GM12878 (cell line): ENCODE results near the gene GPC3. TPM values are rescaled to one million over a fixed set of nuclear protein-coding genes. Genes with fewer than 3 reads are reported as not detected.

Experiments used
- ATAC-seq: fragments of 200-7000 bp; cut with Tn5 transposase; 3 replicates; pipeline ENCODE4 v1.9.1; 2020; ENCODE audit warnings: mild to moderate bottlenecking, moderate library complexity
- BruUV-seq: library from RNA; stranded (reverse); fragments of 400-500 nt; replicated peaks from 2 replicates; lab custom pipeline; 2021; lab: Mats Ljungman, UMichigan
- CTCF ChIA-PET: fragments of 300-600 bp; sonication (Branson Sonifier 250); formaldehyde crosslinking; extraction: SDS; loops from one replicate; lab custom pipeline; 2021; ENCODE audit warnings: inconsistent platforms; lab: Yijun Ruan, JAX
- POLR2A ChIA-PET: fragments of 350-600 bp; formaldehyde crosslinking; extraction: SDS; loops from one replicate; lab custom pipeline; 2021; ENCODE audit warnings: inconsistent platforms; lab: Charles Lee
- RAD21 ChIA-PET: fragments of 300-600 bp; sonication (Branson Sonifier 250); formaldehyde crosslinking; loops from one replicate; lab custom pipeline; 2023; ENCODE audit warnings: antibody characterized with exemption; ENCODE audit not compliant: unreplicated experiment; lab: Charles Lee
- SMC1A ChIA-PET: fragments of 300-600 bp; sonication (Branson Sonifier 250); formaldehyde crosslinking; loops from one replicate; lab custom pipeline; 2023; ENCODE audit not compliant: unreplicated experiment, uncharacterized antibody; lab: Charles Lee
- DNase-seq: peaks from one replicate; pipeline ENCODE4 v3.0.0-alpha.2; 2011; ENCODE audit warnings: low read depth, low spot score
- FAIRE-seq: peaks from 3 replicates; lab custom pipeline; 2011; peaks lifted over from hg19 to GRCh38; lab: Jason Lieb, UNC
- H2AFZ ChIP-seq: 2 replicates; pipeline ENCODE4 v1.6.0; 2011; ENCODE audit warnings: low read depth, low read length, control low read depth; ENCODE audit not compliant: control insufficient read depth
- H3K27ac ChIP-seq: 2 replicates; pipeline ENCODE4 v1.5.1; 2011; ENCODE audit warnings: control low read depth; ENCODE audit not compliant: control insufficient read depth, insufficient read depth
- H3K27me3 ChIP-seq, 2 experiments: replicated peaks in 1 of 2; 2 replicates each; pipeline versions ENCODE4 v1.6.0 to v1.6.1; 2011; ENCODE audit warnings: low read length in 1 of 2; ENCODE audit not compliant: control insufficient read depth in 2 of 2, insufficient read depth in 2 of 2
- H3K36me3 ChIP-seq, 2 experiments: 2 replicates each; pipeline ENCODE4 v1.5.1; 2011; ENCODE audit warnings: low read length in 1 of 2; ENCODE audit not compliant: control insufficient read depth in 2 of 2, insufficient read depth in 2 of 2
- H3K4me1 ChIP-seq: 2 replicates; pipeline ENCODE4 v1.6.1; 2011; ENCODE audit warnings: mild to moderate bottlenecking, low read length, moderate library complexity, mixed read lengths; ENCODE audit not compliant: control insufficient read depth, insufficient read depth
- H3K4me2 ChIP-seq: 2 replicates; pipeline ENCODE4 v1.6.0; 2011; ENCODE audit warnings: control low read depth; ENCODE audit not compliant: control insufficient read depth, insufficient read depth
- H3K4me3 ChIP-seq: fragments of 200-600 bp; sonication (generic); 2 replicates; pipeline ENCODE4 v1.5.1; 2016
- H3K79me2 ChIP-seq: 2 replicates; pipeline ENCODE4 v1.6.0; 2011; ENCODE audit warnings: low read length; ENCODE audit not compliant: control insufficient read depth, insufficient read depth
- H3K9ac ChIP-seq: 2 replicates; pipeline ENCODE4 v1.8.0; 2011; ENCODE audit warnings: low read length, control low read depth, mixed read lengths; ENCODE audit not compliant: control insufficient read depth, insufficient read depth
- H3K9me3 ChIP-seq: replicated peaks from 3 replicates; pipeline ENCODE4 v1.5.1; 2011; ENCODE audit warnings: mild to moderate bottlenecking, low read length; ENCODE audit not compliant: control insufficient read depth, insufficient read depth
- H4K20me1 ChIP-seq: 2 replicates; pipeline ENCODE4 v1.6.0; 2011; ENCODE audit not compliant: control insufficient read depth, insufficient read depth
- ATF7 ChIP-seq: fragments of 450-650 bp; IDR thresholded peaks from 2 replicates; pipeline ENCODE4 v1.6.1; 2016; ENCODE audit warnings: low read depth, mild to moderate bottlenecking
- GABPA ChIP-seq: IDR thresholded peaks from 2 replicates; pipeline ENCODE4 v1.6.1; 2014; ENCODE audit warnings: antibody characterized with exemption, low read depth, mild to moderate bottlenecking, inconsistent platforms
- IKZF1 ChIP-seq: fragments of 450-650 bp; conservative IDR thresholded peaks from 2 replicates; pipeline ENCODE4 v1.6.1; 2017; ENCODE audit warnings: antibody characterized with exemption, mild to moderate bottlenecking
- MEF2A ChIP-seq: IDR thresholded peaks from 2 replicates; pipeline ENCODE4 v1.6.1; 2011; ENCODE audit warnings: low read depth, mild to moderate bottlenecking, low read length, moderate library complexity; ENCODE audit not compliant: insufficient read depth
- NFYA ChIP-seq: IDR thresholded peaks from 2 replicates; pipeline ENCODE4 v1.6.1; 2011; ENCODE audit warnings: low read depth, mild to moderate bottlenecking, low read length, improper control_type of control experiment, borderline replicate concordance
- NFYB ChIP-seq: IDR thresholded peaks from 2 replicates; pipeline ENCODE4 v1.6.1; 2011; ENCODE audit warnings: low read depth, mild to moderate bottlenecking, low read length, improper control_type of control experiment, moderate library complexity; ENCODE audit not compliant: insufficient read depth
- PAX5 ChIP-seq: IDR thresholded peaks from 2 replicates; pipeline ENCODE4 v1.6.1; 2011; ENCODE audit warnings: low read depth, low read length, borderline replicate concordance
- POLR2AphosphoS5 ChIP-seq: IDR thresholded peaks from 2 replicates; pipeline ENCODE4 v1.6.1; 2011; ENCODE audit warnings: mild to moderate bottlenecking, low read length, inconsistent platforms
- SREBF1 ChIP-seq: IDR thresholded peaks from 2 replicates; pipeline ENCODE4 v1.6.1; 2012; ENCODE audit warnings: mild to moderate bottlenecking, low read length
- SUPT20H ChIP-seq: IDR thresholded peaks from 2 replicates; pipeline ENCODE4 v1.6.1; 2011; ENCODE audit warnings: low read depth, mild to moderate bottlenecking, low read length, moderate library complexity, borderline replicate concordance; ENCODE audit not compliant: control insufficient read depth
- WGBS: methylation state at CpG from one replicate; pipeline ENCODE4 v1.1.6; 2016; ENCODE audit warnings: low lambda C conversion rate; ENCODE audit not compliant: insufficient replicate concordance, insufficient coverage; ENCODE audit errors: missing lambda C conversion rate; 5-methylcytosine and 5-hydroxymethylcytosine counted together
- in situ Hi-C: fragments of 300-500 bp; cut with MboI; formaldehyde crosslinking; loops from 9 replicates; pipeline ENCODE4 v1.14.3; 2018; ENCODE audit warnings: mixed read lengths
- intact Hi-C: fragments of 100-400 bp; cut with micrococcal nuclease; formaldehyde crosslinking; loops from one replicate; pipeline ENCODE4 v1.14.2; 2022; ENCODE audit not compliant: unreplicated experiment
- polyA plus RNA-seq, 11 experiments: library from polyadenylated mRNA; depleted of rRNA in 4 of 11; unstranded in 6 of 11; stranded (reverse) in 5 of 11; fragments of >200 nt; fragmentation: Nextera tagmentation in 4 of 11; fragmentation: Illumina TruSeq in 1 of 11; extraction: Ambion mirVana in 4 of 11; extraction: Trizol in 1 of 11; gene quantifications; 1 replicate in 1 of 11; 2 replicates in 10 of 11; pipeline versions ENCODE4 v1.2.1 to v1.2.3, GENCODE V29; 2011 to 2016; ENCODE audit warnings: inconsistent platforms in 2 of 11, missing spikeins in 2 of 11, low read depth in 1 of 11
- total RNA-seq, 4 experiments: library from RNA; depleted of rRNA in 3 of 4; stranded (reverse); fragments of >200 nt in 3 of 4; fragmentation: Illumina TruSeq in 1 of 4; extraction: Trizol in 1 of 4; gene quantifications; 2 replicates each; pipeline versions ENCODE4 v1.2.1 to v1.2.3, GENCODE V29; 2013 to 2021
- TF ChIP-seq, protein P1 (sequence below), 3 experiments: IDR thresholded peaks in 2 of 3; conservative IDR thresholded peaks in 1 of 3; 2 replicates each; pipeline ENCODE4 v1.5.1; 2011; ENCODE audit warnings: low read depth in 3 of 3, low read length in 3 of 3, mild to moderate bottlenecking in 3 of 3, control low read depth in 2 of 3, moderate library complexity in 2 of 3, inconsistent platforms in 1 of 3, mixed read lengths in 1 of 3; ENCODE audit not compliant: control insufficient read depth in 2 of 3, insufficient read depth in 1 of 3; ENCODE audit errors: extremely low read depth in 1 of 3
- TF ChIP-seq, protein P2 (sequence below): IDR thresholded peaks from 2 replicates; pipeline ENCODE4 v1.6.1; 2012; ENCODE audit warnings: low read length, inconsistent platforms

GPC3 gene
- total and polyA plus RNA-seq, 10 of the 15 experiments (the other 5 are each of a cell fraction or from before 2014, with no cell fraction given), result 0.09 to 0.82 TPM; not detected in 8

DNA sequence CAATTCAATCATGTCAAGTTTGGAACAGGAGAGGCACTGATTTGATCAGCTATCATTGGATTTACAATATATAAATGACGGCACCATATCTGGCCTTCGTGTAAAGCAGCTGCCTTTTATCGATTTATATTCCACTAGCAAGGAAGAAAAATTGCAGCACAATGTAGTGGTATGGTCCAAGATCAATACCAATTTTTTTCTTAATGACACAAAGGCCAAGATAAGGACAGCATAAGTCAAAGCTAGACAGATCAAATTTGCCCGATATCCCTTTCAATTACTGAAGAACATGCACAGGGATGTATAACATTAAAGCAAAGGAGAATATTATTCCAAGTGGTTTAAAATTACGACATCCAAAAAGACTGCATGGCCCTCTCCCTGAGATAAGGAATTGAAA, 167.4 kb downstream of the GPC3 start:
- Histone ChIP-seq H2AFZ (no peak overlapping the region), H3K79me2 (no peaks in the 10 kb centered on the region), H3K4me2 (no peak overlapping the region), H3K4me3 (no peak overlapping the region), H3K27ac (no peak overlapping the region), H4K20me1 (no peaks in the 10 kb centered on the region), H3K9me3 (no peaks in the 10 kb centered on the region), H3K4me1 (no peaks in the 10 kb centered on the region), H3K36me3 (no peaks in the 10 kb centered on the region), H3K27me3 (no peaks in the 10 kb centered on the region), H3K9ac (no peak overlapping the region)
- ChIA-PET POLR2A (no interaction called here), RAD21 (no interaction called here), CTCF (interaction anchor here (0.5 to 2.1 kb wide), 3 partner anchors 21 to 326 kb away, joined by 3 to 6 read pairs (median 3); no protein-coding TSS in a partner anchor), SMC1A (interaction anchor here (0.6 kb wide), 1 partner anchor 33 kb away, joined by 4 read pairs; no protein-coding TSS in a partner anchor)
- no TSS peak for BruUV-seq
- FAIRE-seq (no peak), DNase-seq (no peak), ATAC-seq (no peak)
- intact Hi-C loops, result no loop called here
- in situ Hi-C loops, result no loop called here
- WGBS, result 15% methylated on average over 5 of the region's 5 CpGs
- TF ChIP-seq IKZF1 (no peak), SREBF1 (no peak), SUPT20H (no peak), MEF2A (no peak), PAX5 (no peak), ATF7 (no peak), GABPA (no peak), NFYA (no peak), POLR2AphosphoS5 (no peak), NFYB (no peak)
- TF ChIP-seq, protein P1, sequence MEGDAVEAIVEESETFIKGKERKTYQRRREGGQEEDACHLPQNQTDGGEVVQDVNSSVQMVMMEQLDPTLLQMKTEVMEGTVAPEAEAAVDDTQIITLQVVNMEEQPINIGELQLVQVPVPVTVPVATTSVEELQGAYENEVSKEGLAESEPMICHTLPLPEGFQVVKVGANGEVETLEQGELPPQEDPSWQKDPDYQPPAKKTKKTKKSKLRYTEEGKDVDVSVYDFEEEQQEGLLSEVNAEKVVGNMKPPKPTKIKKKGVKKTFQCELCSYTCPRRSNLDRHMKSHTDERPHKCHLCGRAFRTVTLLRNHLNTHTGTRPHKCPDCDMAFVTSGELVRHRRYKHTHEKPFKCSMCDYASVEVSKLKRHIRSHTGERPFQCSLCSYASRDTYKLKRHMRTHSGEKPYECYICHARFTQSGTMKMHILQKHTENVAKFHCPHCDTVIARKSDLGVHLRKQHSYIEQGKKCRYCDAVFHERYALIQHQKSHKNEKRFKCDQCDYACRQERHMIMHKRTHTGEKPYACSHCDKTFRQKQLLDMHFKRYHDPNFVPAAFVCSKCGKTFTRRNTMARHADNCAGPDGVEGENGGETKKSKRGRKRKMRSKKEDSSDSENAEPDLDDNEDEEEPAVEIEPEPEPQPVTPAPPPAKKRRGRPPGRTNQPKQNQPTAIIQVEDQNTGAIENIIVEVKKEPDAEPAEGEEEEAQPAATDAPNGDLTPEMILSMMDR (IDR thresholded peaks at IDR 0.05 in 2 of 3, conservative IDR thresholded peaks at IDR 0.05 in 1 of 3; ENCODE audit: control insufficient read depth in 2 of 3, extremely low read depth in 1 of 3, insufficient read depth in 1 of 3, low read depth in 3 of 3, low read length in 3 of 3), result no peak
- TF ChIP-seq, protein P2, sequence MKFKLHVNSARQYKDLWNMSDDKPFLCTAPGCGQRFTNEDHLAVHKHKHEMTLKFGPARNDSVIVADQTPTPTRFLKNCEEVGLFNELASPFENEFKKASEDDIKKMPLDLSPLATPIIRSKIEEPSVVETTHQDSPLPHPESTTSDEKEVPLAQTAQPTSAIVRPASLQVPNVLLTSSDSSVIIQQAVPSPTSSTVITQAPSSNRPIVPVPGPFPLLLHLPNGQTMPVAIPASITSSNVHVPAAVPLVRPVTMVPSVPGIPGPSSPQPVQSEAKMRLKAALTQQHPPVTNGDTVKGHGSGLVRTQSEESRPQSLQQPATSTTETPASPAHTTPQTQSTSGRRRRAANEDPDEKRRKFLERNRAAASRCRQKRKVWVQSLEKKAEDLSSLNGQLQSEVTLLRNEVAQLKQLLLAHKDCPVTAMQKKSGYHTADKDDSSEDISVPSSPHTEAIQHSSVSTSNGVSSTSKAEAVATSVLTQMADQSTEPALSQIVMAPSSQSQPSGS, result no peak
